ENCODE measurements around the gene FAM217B. TPM values are rescaled to one million over a fixed set of nuclear protein-coding genes. Genes with fewer than 3 reads are reported as not detected.
"Not testable (repeated sequence)": the region's sequence is repeated elsewhere in the genome, so short reads cannot be mapped to it uniquely, and the experiment has no call there.

The FAM217B gene
- total and polyA plus RNA-seq, 2 donors (not counting 3 experiments of a cell fraction or from before 2014, with no cell fraction given): 2.7 to 8.2 TPM

GRCh38 chr20:59955131-59955796 is 15.1 kb downstream of the FAM217B start:
- Histone ChIP-seq H3K4me3 (replicated peaks in 1 of 3; ENCODE audit: insufficient read depth in 1 of 3, low read depth in 1 of 3, low read length in 3 of 3) (no peak overlapping the region), H3K79me2 (ENCODE audit: control insufficient read depth, insufficient read depth, low read length) (no peaks in the 10 kb centered on the region), H3K9me3 (replicated peaks; ENCODE audit: control insufficient read depth, insufficient read depth, low read length) (no peaks in the 10 kb centered on the region), H3K27ac (ENCODE audit: insufficient read depth, low read depth, low read length) (no peak overlapping the region), H4K20me1 (replicated peaks; ENCODE audit: control insufficient read depth, extremely low read depth, insufficient read depth, low read length) (no peaks in the 10 kb centered on the region), H3K9me1 (replicated peaks; ENCODE audit: control insufficient read depth, extremely low read depth, insufficient read depth, low read length) (no peaks in the 10 kb centered on the region), H3K36me3 (ENCODE audit: control insufficient read depth in 2 of 2, extremely low read depth in 1 of 2, insufficient read depth in 2 of 2, low read length in 2 of 2) (no peaks in the 10 kb centered on the region), H3K4me2 (ENCODE audit: insufficient read depth, low read length) (no peak overlapping the region), H3K9ac (replicated peaks; ENCODE audit: extremely low read depth, insufficient read depth, low read length) (no peak overlapping the region), H2AFZ (ENCODE audit: low read depth, low read length) (no peak overlapping the region), H3K4me1 (ENCODE audit: control insufficient read depth, extremely low read depth, insufficient read depth, low read length) (no peaks in the 10 kb centered on the region), H3K27me3 (ENCODE audit: control insufficient read depth in 2 of 2, insufficient read depth in 2 of 2, low read length in 2 of 2) (no peaks in the 10 kb centered on the region)
- FAIRE-seq (no peak), DNase-seq (ENCODE audit: low read depth, low spot score) (peak; percentile 9)
- CTCF ChIA-PET: interaction anchor here (0.9 to 1.9 kb wide), 5 partner anchors 9 to 29 kb away, joined by 3 to 9 read pairs (median 3); partner anchors contain the start of genes FAM217B and PPP1R3D
- POLR2A ChIA-PET: interaction anchor here (0.8 kb wide), 1 partner anchor 20 kb away, joined by 3 read pairs; no protein-coding TSS in a partner anchor
- no TSS peak for BruUV-seq (replicated peaks)
- dilution Hi-C loops (cut with MboI; ENCODE audit: extremely low pct_ligation_motif_present, low sequenced_read_pairs) (no loop called here), intact Hi-C loops (cut with micrococcal nuclease) (no loop called here)
- TF ChIP-seq, protein P1, sequence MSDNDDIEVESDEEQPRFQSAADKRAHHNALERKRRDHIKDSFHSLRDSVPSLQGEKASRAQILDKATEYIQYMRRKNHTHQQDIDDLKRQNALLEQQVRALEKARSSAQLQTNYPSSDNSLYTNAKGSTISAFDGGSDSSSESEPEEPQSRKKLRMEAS (IDR thresholded peaks at IDR 0.05; ENCODE audit: insufficient read depth, insufficient read length): no peak
- TF ChIP-seq, protein P2, sequence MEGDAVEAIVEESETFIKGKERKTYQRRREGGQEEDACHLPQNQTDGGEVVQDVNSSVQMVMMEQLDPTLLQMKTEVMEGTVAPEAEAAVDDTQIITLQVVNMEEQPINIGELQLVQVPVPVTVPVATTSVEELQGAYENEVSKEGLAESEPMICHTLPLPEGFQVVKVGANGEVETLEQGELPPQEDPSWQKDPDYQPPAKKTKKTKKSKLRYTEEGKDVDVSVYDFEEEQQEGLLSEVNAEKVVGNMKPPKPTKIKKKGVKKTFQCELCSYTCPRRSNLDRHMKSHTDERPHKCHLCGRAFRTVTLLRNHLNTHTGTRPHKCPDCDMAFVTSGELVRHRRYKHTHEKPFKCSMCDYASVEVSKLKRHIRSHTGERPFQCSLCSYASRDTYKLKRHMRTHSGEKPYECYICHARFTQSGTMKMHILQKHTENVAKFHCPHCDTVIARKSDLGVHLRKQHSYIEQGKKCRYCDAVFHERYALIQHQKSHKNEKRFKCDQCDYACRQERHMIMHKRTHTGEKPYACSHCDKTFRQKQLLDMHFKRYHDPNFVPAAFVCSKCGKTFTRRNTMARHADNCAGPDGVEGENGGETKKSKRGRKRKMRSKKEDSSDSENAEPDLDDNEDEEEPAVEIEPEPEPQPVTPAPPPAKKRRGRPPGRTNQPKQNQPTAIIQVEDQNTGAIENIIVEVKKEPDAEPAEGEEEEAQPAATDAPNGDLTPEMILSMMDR (IDR thresholded peaks at IDR 0.05; ENCODE audit: extremely low read depth in 1 of 2, insufficient read depth in 1 of 2, low read depth in 1 of 2, low read length in 2 of 2): peak in 1 of 2 donors; percentile 9
- peak; percentile 51 for TF ChIP-seq GATA2 (IDR thresholded peaks at IDR 0.05; ENCODE audit: insufficient read depth, insufficient read length, low read depth, low read length)

GRCh38 chr20:59957568-59957967 is 17.4 kb downstream of the FAM217B start:
- not testable (repeated sequence) for H3K27ac ChIP-seq (ENCODE audit: insufficient read depth, low read depth, low read length)

More at GRCh38 chr20:59957568-59957967, 17.4 kb downstream of the FAM217B start:
- H4K20me1 ChIP-seq (replicated peaks; ENCODE audit: control insufficient read depth, extremely low read depth, insufficient read depth, low read length); H3K9ac ChIP-seq (replicated peaks; ENCODE audit: extremely low read depth, insufficient read depth, low read length); intact Hi-C loops (cut with micrococcal nuclease); CTCF ChIA-PET; H3K4me3 ChIP-seq (replicated peaks in 1 of 3; ENCODE audit: insufficient read depth in 1 of 3, low read depth in 1 of 3, low read length in 3 of 3); DNase-seq (ENCODE audit: low read depth, low spot score); H3K79me2 ChIP-seq (ENCODE audit: control insufficient read depth, insufficient read depth, low read length); POLR2A ChIA-PET; FAIRE-seq; H3K9me1 ChIP-seq (replicated peaks; ENCODE audit: control insufficient read depth, extremely low read depth, insufficient read depth, low read length); H3K27me3 ChIP-seq (ENCODE audit: control insufficient read depth in 2 of 2, insufficient read depth in 2 of 2, low read length in 2 of 2); H3K4me2 ChIP-seq (ENCODE audit: insufficient read depth, low read length); H3K36me3 ChIP-seq (ENCODE audit: control insufficient read depth in 2 of 2, extremely low read depth in 1 of 2, insufficient read depth in 2 of 2, low read length in 2 of 2); H3K9me3 ChIP-seq (replicated peaks; ENCODE audit: control insufficient read depth, insufficient read depth, low read length); BruUV-seq (replicated peaks); H2AFZ ChIP-seq (ENCODE audit: low read depth, low read length); H3K4me1 ChIP-seq (ENCODE audit: control insufficient read depth, extremely low read depth, insufficient read depth, low read length); dilution Hi-C loops (cut with MboI; ENCODE audit: extremely low pct_ligation_motif_present, low sequenced_read_pairs): not testable (repeated sequence)

Data from endothelial cell of umbilical vein (primary cell).